GM18867 (cell line): ENCODE measurements around the gene GOLGA6L25.
"Not testable (repeated sequence)": the region's sequence is repeated elsewhere in the genome, so short reads cannot be mapped to it uniquely, and the experiment has no call there.

Source experiments
- ATAC-seq: cut with Tn5 transposase; IDR thresholded peaks from one replicate; pipeline ENCODE4 v1.9.1; 2021; ENCODE audit warnings: mild to moderate bottlenecking, moderate library complexity; ENCODE audit not compliant: unreplicated experiment

The GOLGA6L25 gene, protein sequence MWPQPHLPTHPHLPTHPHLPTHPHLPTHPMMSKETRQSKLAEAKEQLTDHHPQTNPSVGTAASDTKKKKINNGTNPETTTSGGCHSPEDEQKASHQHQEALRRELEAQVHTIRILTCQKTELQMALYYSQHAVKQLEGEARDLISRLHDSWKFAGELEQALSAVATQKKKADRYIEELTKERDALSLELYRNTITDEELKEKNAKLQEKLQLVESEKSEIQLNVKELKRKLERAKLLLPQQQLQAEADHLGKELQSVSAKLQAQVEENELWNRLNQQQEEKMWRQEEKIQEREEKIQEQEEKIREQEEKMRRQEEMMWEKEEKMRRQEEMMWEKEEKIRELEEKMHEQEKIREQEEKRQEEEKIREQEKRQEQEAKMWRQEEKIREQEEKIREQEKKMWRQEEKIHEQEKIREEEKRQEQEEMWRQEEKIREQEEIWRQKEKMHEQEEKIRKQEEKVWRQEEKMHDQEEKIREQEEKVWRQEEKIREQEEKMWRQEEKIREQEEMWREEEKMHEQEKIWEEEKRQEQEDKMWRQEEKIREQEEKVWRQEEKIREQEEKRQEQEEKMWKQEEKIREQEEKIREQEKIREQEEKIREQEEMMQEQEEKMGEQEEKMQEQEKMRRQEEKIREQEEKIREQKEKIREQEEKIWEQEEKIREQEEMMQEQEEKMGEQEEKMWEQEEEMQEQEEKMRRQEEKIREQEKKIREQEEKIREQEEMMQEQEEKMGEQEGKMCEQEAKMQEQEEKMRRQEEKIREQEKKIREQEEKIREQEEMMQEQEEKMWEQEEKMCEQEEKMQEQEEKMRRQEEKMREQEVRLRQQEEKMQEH

DNA sequence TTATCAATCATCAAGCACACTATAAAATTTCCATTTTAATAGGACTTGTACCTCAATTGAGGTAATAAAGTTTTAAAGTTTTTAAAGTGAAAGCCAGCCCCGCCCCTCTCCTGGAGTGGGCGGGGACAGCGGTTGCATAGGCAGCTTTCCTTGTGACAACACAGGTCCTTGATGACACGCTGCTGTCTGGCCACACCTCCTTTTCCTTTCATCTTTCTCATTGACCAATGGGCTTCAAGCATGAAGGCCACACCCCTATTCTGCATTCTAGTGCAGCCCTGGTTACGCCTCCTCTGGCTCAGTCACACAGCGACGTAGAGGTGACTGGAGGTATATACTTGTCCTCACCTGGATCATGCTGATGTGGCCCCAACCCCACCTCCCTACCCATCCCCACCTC, at the start of gene GOLGA6L25:
TSS of gene GOLGA6L25 (plus strand) at position 301 of the 400 bp plus-strand sequence. CDS start at position 362, 61 bp downstream.
- not testable (repeated sequence) for ATAC-seq

DNA sequence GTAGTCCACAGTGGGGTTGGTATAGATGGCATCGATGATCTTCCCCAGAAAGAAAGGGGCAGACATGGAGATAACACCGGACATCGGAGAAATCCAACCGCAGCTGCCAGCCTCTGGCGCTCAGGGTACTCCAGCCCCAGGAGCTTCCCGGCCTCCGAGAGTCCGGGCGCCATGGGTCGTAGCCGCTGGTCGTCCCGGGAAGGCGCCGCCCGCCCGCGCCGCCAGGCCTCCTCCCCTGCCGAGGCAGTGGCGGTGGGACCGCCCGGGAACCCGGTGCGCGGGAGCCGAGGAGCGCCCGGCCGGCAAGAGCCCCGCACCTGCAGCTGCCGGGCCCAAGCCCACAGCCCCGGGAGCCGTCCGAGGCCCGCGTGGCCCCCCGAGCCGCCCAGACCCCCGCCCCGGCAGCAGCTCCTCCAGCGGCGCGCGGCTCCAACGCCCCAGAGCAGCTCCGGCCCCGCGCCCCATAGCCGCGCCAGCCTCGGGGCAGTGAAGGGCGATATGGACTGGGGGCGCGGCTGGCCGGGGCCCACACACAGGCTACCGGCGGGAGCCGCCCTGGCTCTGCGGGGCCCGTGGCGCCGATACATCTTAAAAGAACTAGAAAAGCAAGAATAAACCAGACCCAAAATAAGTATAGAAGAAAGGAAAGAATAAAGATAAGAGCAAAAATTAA, 45.0 kb upstream of the GOLGA6L25 start:
- ATAC-seq, result not testable (repeated sequence)

DNA sequence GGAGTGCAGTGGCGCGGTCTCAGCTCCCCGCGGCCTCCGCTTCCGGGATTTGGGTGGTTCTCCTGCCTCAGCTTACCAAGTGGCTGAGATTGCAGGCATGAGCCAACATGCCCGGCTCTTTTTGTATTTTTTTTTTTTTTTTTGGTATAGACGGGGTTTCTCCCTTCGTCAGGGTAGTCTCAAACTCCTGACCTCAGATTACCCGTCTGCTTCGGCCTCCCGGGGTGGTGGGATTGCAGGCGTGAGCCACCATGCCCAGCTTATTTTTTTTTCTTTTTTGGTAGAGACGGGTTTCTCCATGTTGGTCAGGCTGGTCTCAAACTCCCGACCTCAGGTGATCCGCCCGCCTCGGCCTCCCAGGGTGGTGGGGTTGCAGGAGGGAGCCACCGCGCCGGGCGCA, 39.2 kb upstream of the GOLGA6L25 start:
- ATAC-seq, result not testable (repeated sequence)

DNA sequence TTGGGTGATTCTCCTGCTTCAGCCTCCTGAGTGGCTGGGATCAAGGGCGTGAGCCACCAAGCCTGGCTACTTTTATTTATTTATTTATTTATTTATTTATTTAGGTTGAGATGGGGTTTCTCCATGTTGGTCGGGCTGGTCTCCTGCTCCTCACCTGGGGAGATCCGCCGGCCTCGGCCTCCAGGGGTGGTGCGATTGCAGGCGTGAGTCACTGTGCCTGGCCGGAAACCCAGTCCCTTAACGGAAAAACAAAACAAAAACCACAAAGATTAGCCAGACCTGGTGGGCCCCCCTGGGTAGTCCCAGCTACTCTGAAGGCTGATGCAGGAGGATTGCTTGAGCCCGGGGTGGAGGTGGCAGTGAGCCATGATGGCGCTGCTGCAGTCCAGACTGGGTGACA, 38.2 kb upstream of the GOLGA6L25 start:
- ATAC-seq, result not testable (repeated sequence)

DNA sequence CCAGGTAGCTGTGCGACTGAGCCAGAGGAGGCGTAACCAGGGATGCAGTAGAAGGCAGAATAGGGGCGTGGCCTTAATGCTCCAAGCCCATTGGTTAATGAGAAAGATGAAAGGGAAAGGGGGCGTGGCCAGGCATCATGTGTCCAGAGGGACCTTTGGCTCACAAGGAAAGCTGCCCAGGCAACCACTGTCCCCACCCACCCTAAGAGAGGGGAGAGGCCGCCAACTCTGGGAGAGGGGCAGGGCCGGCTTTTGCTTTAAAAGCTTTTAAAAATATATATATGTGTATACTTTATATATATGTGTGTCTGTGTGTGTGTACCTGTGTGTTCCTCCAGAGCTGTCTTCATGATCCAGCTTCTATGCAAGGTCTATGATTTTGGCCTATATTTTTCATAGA, 20.4 kb upstream of the GOLGA6L25 start, which contains the start of gene GOLGA8G:
TSS of gene GOLGA8G (minus strand) at position 18 of the 400 bp plus-strand sequence. CDS start 62 bp downstream, outside the sequence.
- ATAC-seq, result not testable (repeated sequence)

DNA sequence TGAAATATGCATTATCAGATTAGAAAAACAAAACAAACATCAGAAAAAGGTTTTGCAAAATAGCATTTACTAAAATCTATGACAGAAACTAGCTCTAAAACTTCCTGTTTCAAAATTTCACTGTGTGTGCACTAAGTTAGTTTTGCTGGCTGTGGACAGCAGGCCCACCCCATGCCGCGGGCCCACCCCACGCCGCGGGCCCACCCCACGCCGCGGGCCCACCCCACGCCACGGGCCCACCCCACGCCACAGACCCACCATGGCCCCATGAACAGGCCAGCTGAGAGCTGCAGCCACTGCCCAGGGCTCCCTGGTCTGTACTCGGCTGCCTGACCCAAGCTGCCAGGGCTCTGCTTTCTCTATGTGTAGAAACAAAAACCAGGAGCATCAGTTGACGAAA, 20.0 kb downstream of the GOLGA6L25 start:
- ATAC-seq, result not testable (repeated sequence)

DNA sequence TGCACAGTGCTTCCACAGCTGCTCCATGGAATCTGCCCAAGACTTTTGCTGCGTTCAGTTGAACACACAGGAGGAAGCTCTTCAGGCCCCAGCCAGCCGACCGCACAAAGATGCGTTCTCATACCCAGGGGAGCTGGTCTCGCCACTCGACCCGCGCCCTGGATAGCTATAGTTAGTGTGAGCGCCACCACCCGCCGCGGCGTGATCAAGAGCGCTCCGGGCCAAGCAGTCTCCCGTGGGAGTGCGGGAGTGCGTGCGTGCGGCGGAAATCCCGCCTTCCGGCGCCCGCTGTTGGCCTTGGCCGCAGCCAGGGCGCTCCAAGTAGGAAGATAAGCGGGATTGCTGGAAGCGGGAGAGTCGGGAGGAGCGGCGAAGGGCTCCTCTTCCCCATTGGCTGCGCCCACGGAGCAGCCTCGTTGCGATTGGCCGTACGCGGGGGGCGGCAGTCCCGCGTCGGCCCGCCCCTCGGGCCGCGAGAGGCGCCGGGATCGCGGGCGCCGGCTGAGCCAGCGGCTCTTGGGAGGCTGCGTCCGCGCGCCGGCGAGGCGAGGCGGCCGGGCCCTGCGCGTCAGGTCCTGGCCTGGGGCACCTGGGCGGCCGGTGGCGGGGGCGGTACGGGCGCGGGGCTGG, 35.7 kb downstream of the GOLGA6L25 start:
- not testable (repeated sequence) for ATAC-seq

DNA sequence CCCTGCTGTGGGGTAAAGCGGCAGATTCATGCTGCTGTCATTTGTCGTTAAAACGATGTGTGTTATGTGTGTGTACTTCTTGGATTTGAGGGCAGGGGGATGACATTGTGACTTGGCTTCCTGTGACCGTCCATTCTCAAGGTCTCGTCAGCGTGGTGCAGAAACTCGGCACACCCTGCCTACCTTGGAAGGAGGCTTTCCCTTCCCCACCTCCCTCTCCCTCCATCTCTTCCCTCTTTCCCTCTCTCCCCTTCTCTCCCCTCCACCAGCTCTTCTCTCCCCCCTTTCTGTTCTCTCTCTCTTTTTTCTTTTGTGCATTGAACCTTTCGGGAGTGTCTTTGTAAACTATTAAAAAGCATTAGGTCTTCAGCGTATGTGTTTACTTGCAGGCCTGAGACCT, 36.4 kb downstream of the GOLGA6L25 start:
- not testable (repeated sequence) for ATAC-seq

DNA sequence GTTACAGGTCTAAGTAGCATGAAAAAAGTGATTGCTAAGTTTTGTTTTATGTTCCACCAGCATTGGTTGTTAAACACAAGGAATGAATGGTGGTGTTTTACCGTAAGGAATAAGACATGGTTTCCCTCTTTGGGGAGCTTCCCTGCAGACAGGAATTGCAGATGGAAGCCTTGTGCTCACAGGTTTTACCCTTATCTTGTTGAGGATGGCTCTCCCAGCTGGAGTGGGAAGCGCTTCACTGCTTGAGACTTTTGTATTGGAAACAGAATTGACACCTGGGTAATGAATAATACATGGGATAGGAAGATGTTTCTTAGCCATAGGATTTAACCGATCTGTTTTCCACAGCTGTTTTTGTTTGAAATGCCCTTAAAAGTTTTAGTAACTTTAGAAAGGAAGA, 39.0 kb downstream of the GOLGA6L25 start:
- ATAC-seq, result not testable (repeated sequence)

DNA sequence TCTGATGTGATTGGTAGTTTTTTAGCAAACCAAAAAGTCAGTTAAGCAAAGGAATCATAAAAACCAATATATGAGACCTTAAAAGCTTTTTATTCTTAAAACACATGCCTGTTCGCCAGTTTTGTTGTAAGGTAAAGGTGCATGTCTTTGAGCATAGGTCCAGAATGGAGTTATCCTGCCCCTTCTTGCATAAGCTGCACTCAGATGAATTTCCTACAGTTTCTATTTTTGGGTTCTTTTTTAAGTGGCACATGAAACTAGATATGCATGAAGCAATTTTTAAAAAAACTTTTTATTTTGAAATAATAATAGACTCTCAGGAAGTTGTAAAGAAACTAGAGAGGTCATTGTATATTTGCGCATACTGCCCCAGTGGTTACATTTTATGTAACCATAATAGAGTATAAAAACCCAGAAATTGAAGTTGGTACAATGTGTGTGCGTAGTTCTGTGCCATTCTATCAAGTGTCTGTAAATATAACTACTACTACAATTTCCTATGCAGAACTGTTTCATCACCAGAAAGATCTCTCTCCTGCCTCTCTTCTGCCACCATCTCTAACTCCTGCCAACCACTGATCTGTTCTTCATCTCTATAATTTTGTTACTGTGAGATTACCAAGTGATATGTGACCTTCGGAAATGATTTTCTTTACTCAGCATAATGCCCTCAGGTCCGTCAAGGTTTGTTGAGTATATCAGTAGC, 40.2 kb downstream of the GOLGA6L25 start:
- not testable (repeated sequence) for ATAC-seq

DNA sequence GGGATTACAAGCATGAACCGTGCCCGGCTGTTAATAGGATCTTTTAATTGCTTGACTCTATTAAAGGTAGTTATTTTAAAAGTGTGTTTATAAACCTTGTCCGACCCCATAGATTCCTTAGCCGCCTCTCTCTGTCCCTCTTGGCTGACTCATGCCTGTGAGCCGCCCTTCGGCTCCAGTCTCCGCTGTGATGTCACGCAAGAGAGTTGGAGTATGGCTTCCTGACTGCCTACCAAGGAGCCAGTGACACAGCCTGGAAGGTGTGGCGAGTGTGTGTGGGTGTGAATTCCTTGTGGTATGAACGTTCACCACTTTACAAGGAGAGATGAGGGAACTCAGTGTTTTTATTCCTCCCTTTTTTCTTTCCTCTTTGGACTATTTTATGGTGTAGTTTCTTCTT, 44.1 kb downstream of the GOLGA6L25 start:
- not testable (repeated sequence) for ATAC-seq

DNA sequence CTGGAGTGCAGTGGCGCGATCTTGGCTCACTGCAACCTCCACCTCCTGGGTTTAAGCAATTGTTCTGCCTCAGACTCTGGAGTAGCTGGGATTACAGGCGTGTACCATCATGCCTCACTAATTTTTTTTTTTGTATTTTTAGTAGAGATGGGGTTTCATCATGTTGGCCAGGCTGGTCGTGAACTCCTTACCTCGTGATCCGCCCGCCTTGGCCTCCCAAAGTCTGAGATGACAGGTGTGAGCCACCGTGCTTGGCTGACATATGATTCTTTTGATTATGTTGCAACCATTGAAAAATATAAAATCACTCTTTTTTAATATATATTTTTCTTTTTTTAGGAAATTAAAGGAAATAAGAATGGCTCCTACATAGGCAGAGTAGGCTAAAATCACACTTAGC, 44.8 kb downstream of the GOLGA6L25 start:
- ATAC-seq, result not testable (repeated sequence)

DNA sequence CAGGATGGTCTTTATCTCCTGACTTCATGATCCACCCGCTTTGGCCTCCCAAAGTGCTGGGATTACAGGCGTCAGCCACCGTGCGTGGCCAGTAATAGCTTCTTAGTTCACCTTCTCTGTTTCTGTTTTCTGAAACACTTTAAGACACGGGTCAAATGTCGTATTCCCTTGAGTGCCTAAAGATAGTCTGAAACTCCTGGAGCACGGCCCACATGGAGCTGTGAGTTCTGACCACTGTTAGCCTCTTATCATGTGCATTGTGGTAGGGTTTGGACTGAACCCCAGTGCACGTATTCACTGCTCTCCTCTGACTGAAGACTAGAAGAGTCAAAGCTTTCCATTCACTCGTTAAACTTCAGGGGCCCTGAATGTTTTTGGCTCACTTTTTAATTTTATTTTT, 48.8 kb downstream of the GOLGA6L25 start:
- not testable (repeated sequence) for ATAC-seq
